GM20000 (cell line): ENCODE results near the gene OSER1.

Experiments
- DNase-seq: peaks from one replicate; pipeline ENCODE4 v3.0.0; 2012; ENCODE audit warnings: low spot score
- TF ChIP-seq, protein P1 (sequence below): IDR thresholded peaks from 2 replicates; pipeline ENCODE4 v1.5.1; 2012; ENCODE audit warnings: mild to moderate bottlenecking, control low read depth; ENCODE audit errors: extremely low read depth, missing control alignments

Gene OSER1

GRCh38 chr20:44174996-44175765, 35.4 kb downstream of the OSER1 start:
- DNase-seq: no peak
- TF ChIP-seq, protein P1, sequence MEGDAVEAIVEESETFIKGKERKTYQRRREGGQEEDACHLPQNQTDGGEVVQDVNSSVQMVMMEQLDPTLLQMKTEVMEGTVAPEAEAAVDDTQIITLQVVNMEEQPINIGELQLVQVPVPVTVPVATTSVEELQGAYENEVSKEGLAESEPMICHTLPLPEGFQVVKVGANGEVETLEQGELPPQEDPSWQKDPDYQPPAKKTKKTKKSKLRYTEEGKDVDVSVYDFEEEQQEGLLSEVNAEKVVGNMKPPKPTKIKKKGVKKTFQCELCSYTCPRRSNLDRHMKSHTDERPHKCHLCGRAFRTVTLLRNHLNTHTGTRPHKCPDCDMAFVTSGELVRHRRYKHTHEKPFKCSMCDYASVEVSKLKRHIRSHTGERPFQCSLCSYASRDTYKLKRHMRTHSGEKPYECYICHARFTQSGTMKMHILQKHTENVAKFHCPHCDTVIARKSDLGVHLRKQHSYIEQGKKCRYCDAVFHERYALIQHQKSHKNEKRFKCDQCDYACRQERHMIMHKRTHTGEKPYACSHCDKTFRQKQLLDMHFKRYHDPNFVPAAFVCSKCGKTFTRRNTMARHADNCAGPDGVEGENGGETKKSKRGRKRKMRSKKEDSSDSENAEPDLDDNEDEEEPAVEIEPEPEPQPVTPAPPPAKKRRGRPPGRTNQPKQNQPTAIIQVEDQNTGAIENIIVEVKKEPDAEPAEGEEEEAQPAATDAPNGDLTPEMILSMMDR: no peak

DNA sequence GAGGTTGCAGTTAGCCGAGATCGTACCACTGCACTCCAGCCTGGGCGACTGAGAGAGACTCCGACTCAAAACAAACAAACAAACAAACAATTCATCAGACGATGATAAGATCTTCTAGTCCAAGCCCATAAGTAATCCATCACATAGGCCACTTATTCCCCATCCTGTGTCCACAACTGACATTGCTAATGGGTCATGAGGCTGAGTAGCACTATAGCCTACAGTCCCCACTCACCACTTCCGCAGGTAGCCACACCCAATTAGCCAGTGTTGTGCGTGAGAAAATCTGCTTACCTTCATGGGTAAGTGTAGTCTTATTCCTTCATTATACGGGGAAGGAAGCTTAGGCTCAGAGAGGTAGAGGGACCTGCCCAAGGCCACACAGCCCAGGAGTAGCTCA, 36.7 kb downstream of the OSER1 start:
- no peak for DNase-seq
- TF ChIP-seq, protein P1: no peak

DNA sequence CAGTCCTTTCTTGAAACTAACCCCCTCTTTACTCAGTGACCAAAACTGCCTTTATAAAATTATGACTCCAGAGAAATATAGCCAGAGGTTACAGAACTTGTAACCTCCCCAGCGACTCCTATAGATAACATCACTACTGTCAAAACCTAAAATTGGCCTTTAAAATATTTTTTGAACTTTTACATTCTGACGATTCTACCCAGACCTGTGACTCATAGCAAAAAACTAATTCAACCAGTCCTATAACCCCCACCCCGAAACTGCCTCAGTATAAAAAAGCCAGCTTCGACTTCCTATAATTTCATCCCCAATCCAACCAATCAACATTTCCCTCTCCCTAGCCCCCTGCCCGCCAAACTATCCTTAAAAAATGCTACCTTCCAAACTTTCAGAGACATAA, 37.5 kb downstream of the OSER1 start:
- DNase-seq: no peak
- TF ChIP-seq, protein P1: no peak

DNA sequence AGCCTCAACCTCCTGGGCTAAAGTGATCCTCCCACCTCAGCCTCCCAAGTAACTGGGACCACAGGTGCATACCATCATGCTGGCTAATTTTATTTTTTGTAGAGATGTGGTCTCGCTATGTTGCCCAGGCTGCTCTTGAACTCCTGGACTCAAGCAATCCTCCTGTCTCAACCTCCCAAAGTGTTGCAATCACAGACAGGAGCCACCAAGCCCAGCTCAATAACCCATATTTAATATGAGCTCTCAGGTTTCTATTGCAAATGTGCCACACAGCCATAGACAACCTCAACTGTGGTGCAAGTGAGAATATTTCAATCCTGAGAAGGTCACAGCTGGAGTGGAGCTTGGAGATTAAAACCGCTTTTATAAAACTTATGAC, 38.0 kb downstream of the OSER1 start:
- no peak for DNase-seq
- TF ChIP-seq, protein P1: no peak

- TF ChIP-seq, protein P1: no peak
Observed at GRCh38 chr20:44171775-44172571, 38.6 kb downstream of the OSER1 start.

GRCh38 chr20:44170816-44171410, 39.7 kb downstream of the OSER1 start:
- TF ChIP-seq, protein P1: no peak
- no peak for DNase-seq

More at GRCh38 chr20:44171775-44172571, 38.6 kb downstream of the OSER1 start:
- DNase-seq: no peak

- TF ChIP-seq, protein P1: no peak
- DNase-seq: no peak
Observed at GRCh38 chr20:44167736-44168135, 42.8 kb downstream of the OSER1 start.
